ENCODE results near the gene CLTB.

The CLTB gene

DNA sequence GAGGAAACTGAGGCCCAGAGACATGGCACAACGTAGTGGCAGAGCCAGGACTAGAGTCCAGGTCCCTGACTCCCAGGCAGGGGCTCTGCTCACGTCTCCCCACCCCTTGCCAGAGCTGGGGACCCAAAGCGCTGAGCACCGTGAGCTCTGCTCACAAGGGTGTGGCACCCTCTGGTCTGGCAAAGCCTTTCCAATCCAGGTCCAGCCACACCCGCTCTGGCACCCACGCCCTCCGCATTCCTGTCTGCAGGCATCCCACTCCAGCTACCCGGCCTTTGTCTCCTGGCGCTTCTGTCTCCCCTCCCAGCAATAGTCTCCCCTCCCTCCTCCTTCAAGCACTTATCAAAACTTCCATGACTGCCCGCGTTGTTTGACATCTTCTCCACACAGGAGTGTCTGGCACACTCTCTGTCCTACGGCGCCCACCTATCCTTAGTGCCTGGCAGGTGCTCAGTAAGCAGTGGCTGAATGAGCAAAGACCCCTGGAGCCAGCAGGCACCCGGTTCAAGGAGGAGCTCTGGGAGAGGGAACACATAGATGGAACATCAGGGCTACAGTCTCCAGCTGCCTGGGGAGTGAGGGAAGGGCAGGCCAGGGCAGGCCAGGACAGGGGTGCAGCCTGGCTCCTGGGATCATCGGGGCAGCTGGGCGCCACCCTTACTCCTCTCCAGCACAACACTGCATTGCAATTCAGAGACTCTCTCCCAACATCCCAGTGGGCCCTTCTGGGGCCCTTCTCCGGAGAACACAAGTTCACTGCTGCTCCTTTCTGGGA is 15.8 kb downstream of the CLTB start:
- no peak for DNase-seq

GRCh38 chr5:176397736-176398420 is 18.5 kb downstream of the CLTB start:
- no peak for DNase-seq

GRCh38 chr5:176396330-176396729 is 20.0 kb downstream of the CLTB start:
- no peak for DNase-seq

GRCh38 chr5:176394881-176395675 is 21.3 kb downstream of the CLTB start:
- DNase-seq = no peak

GRCh38 chr5:176394096-176394495 is 22.2 kb downstream of the CLTB start:
- DNase-seq = no peak

- DNase-seq = no peak
These were observed 23.8 kb downstream of the CLTB start for GRCh38 chr5:176392526-176392925.

DNA sequence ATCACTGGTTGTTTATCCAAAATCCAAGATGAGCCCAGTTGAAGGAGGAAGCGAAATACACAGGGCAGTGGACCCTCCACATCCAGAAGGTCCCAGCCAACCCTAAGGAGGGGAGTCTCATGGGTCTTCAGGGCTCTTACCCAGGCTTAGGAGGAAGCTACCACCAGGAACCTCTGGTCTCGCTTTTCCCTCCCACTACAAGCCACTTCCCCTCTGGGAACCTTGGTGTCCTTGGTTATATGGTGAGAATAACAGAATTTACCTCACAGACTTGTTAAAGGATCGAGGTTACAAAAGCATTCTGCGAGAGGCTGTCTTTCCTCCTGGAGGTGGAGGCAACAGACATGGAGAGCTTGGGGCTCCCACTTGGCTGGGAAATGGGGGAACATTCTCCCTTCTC is 24.3 kb downstream of the CLTB start:
- no peak for DNase-seq

DNA sequence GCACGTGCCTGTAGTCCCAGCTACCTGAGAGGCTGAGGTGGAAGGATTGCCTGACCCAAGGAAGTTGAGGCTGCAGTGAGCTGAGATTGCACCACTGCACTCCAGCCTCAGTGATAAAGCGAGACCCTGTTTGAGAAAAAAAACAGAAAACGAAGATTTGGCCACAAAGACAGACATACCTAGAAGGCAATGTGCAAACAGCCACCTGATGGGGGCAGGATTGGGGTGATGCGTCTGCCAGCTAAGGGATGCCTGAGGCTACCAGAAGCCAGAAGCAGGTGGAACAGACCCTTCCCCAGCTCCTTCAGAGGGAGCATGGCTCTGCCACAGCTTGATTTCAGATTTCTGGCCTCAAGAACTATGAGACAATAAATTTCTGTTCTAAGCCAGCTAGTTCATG is 24.9 kb downstream of the CLTB start:
- DNase-seq = no peak

- DNase-seq = no peak
These were observed 26.9 kb downstream of the CLTB start for GRCh38 chr5:176389135-176390123.

DNA sequence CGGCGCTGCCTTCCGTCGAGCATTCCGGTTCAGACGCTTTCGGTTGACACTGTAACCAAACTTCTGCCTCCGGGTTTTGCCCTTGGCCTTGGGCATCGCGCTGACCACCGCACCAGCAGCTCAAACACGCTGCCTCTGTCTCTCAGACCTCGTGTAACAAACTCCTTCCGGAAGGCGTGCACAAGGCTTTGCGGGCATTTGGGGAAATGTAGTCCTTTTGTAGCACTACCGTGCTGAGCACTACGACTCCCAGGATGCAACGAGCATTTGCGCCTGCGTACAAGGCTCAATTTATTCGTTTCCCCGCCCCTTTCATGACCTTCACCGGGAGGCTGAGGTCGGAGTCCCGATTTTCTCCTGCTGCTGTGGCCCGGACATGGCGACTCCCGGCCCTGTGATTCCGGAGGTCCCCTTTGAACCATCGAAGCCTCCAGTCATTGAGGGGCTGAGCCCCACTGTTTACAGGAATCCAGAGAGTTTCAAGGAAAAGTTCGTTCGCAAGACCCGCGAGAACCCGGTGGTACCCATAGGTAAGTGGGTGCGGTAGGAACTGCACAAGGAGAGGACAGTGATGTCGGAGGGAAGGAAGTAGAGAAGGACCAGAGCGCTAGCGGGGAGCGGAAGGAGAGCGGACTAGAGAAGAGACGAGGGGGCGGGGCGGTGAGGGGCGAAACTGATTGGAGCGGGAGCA is 27.8 kb downstream of the CLTB start, which contains the start of the genes HIGD2A and NOP16:
Gene HIGD2A, plus strand, starts transcription at position 308 of the 691 bp plus-strand sequence. Its CDS starts 69 bp downstream, at position 377.
Gene NOP16, minus strand, starts transcription at position 155 of the 691 bp plus-strand sequence. Its CDS starts 59 bp downstream, at position 96.
- peak; percentile 100 for DNase-seq

GRCh38 chr5:176388003-176388443 is 28.3 kb downstream of the CLTB start:
- no peak for DNase-seq

- no peak for DNase-seq
These were observed 28.9 kb downstream of the CLTB start for GRCh38 chr5:176387384-176387925.

- DNase-seq = no peak
These were observed 29.8 kb downstream of the CLTB start for GRCh38 chr5:176386491-176386890.

GRCh38 chr5:176384991-176385390 is 31.3 kb downstream of the CLTB start:
- no peak for DNase-seq

DNA sequence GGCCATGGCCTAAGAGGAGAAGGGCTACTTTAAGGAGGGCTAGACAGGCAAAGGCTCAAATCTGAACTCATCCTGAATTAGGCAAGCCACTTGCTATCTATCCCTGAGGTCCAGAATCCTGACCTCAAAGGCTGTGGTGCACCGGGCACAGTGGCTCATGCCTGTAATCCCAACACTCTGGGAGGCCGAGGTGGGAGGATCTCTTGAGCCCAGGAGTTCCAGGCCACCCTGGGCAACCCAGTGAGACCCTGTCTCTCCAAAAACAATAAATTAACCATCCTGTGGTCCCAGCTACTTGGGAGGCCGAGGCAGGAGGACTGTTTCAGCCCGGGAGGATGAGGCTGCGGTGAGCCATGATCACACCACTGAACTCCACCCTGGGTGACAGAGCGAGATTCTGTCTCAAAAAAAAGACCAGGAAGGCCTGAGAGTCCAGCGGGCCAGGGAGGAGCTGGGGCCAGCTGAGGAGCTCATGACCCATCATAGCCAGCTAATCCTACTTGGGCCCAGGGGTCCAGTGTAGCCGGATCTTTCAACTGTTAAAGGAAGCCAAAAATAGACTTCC is 31.9 kb downstream of the CLTB start:
- DNase-seq = no peak

DNA sequence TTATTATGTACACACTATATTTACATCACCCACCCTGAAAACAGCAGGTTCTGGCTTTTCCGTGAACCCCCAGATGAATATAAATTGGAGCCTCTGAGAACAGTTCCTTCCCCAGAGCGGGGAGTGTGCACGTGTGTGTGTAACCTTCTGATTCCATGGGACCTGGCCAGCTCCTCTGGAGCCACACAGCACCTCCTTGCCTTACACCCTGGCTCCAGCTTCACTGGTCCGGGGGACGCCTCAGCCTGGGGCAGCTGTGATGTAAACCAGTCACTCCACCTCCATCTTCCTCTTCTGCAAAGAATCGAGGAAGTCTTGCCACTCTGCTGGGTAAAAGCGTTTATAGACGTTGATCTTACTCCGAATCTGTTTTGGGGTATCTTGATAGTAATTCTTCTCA is 32.4 kb downstream of the CLTB start:
- no peak for DNase-seq

DNA sequence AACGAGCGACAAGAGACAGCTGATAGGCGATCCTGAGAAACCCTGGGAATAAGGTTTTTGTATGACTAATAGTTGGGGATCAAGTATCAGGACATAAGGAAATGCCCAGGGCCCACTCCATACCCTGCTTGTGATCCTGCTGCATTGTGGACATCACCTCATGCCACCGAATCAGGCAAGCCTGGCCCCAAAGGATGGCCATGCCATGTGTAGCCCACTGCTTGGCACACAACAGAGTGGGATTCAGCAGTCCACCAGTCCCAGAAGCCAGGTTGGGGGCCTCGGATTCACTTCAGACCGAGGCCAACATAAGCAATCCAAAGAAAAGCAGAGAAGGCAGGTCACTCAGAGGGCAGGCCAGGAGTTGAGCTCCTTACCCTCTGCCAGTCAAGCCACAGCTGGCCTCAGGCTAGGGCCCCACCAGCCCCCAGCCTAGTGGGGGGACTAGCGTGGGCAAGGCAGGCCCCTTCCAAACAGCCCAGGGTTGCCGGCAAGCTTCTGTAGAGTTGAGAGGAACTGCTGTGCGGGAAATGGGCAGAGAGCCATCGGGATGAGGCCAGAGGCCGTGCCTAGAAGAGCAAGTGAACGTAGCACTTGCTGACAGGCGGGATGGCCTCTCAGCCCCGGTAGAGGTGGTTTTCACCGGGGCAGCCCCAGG is 33.0 kb downstream of the CLTB start:
- DNase-seq = no peak

GRCh38 chr5:176382721-176383120 is 33.6 kb downstream of the CLTB start:
- no peak for DNase-seq

GRCh38 chr5:176381979-176382378 is 34.4 kb downstream of the CLTB start:
- DNase-seq = no peak

DNA sequence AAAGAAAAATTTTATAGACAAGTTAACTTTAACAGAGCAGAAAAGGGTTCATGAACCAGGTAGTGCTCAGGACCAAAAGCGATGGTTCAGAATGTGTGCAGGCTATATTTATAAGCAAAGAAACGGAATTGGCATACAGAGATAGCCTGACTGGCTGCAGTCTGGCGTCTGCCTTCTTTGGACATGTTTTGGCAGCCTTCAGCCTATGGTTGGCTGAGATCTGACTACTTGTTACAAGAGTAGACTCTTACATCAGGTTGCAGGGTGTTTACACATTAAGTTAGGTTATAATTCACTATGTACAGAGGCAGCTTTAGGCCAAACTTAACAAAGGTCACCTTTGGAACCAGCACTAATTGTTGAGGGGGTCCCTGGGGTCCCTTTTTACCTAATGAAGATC is 34.9 kb downstream of the CLTB start:
- no peak for DNase-seq
